CD14-positive monocyte (primary cell): ENCODE data around the gene BHLHA9. TPM values are rescaled to one million over a fixed set of nuclear protein-coding genes. Genes with fewer than 3 reads are reported as not detected.

Experiments used
- DNase-seq, 3 donors: peaks; one replicate each; pipeline ENCODE4 v3.0.0-alpha.2; 2011 to 2022
- H2AFZ ChIP-seq: 2 replicates; pipeline ENCODE4 v1.6.0; 2012; ENCODE audit warnings: mild to moderate bottlenecking, low read depth, low read length, inconsistent platforms; ENCODE audit not compliant: insufficient read depth, poor library complexity, severe bottlenecking
- H3K27ac ChIP-seq, 2 donors: 1 replicate in 1 of 2; 2 replicates in 1 of 2; pipeline ENCODE4 v1.5.1; 2012 to 2013; ENCODE audit warnings: low read length in 2 of 2, control low read depth in 1 of 2, inconsistent platforms in 1 of 2, low read depth in 1 of 2, mild to moderate bottlenecking in 1 of 2
- H3K27me3 ChIP-seq, 2 donors: one replicate each; pipeline versions ENCODE4 v1.6.0 to v1.6.1; 2011 to 2013; ENCODE audit warnings: low read length in 2 of 2; ENCODE audit not compliant: control insufficient read depth in 2 of 2, insufficient read depth in 2 of 2
- H3K36me3 ChIP-seq, 2 donors: replicated peaks in 1 of 2; 1 replicate in 1 of 2; 2 replicates in 1 of 2; pipeline versions ENCODE4 v1.5.1 to v1.6.1; 2012 to 2013; ENCODE audit warnings: low read length in 2 of 2, control low read depth in 1 of 2, inconsistent platforms in 1 of 2, mild to moderate bottlenecking in 1 of 2; ENCODE audit not compliant: insufficient read depth in 2 of 2, control insufficient read depth in 1 of 2
- H3K4me1 ChIP-seq, 2 donors: 1 replicate in 1 of 2; 2 replicates in 1 of 2; pipeline versions ENCODE4 v1.5.1 to v1.6.1; 2012 to 2013; ENCODE audit warnings: low read length in 2 of 2, control low read depth in 1 of 2, inconsistent platforms in 1 of 2, mild to moderate bottlenecking in 1 of 2, moderate library complexity in 1 of 2; ENCODE audit not compliant: insufficient read depth in 2 of 2, control insufficient read depth in 1 of 2
- H3K4me2 ChIP-seq: replicated peaks from 2 replicates; pipeline ENCODE3; 2012; ENCODE audit warnings: low read length, moderate library complexity, mild to moderate bottlenecking; ENCODE audit not compliant: poor library complexity, severe bottlenecking; ENCODE audit errors: extremely low read depth
- H3K4me3 ChIP-seq, 3 experiments: fragments of 200-600 bp in 1 of 3; sonication (generic) in 1 of 3; replicated peaks in 1 of 3; 1 replicate in 2 of 3; 2 replicates in 1 of 3; pipeline ENCODE4 v1.5.1; 2011 to 2013; ENCODE audit warnings: low read length in 3 of 3, mild to moderate bottlenecking in 3 of 3, control low read depth in 2 of 3, low read depth in 2 of 3, inconsistent platforms in 1 of 3, moderate library complexity in 1 of 3
- H3K79me2 ChIP-seq: 2 replicates; pipeline ENCODE4 v1.6.0; 2012; ENCODE audit warnings: mild to moderate bottlenecking, control low read depth, inconsistent platforms, low read length, moderate library complexity; ENCODE audit not compliant: insufficient read depth
- H3K9ac ChIP-seq: 2 replicates; pipeline ENCODE4 v1.6.0; 2017; ENCODE audit warnings: low read length, mild to moderate bottlenecking; ENCODE audit not compliant: insufficient read depth, poor library complexity, severe bottlenecking
- H3K9me3 ChIP-seq, 2 donors: replicated peaks in 1 of 2; 1 replicate in 1 of 2; 2 replicates in 1 of 2; pipeline versions ENCODE4 v1.5.1 to v1.6.1; 2012 to 2013; ENCODE audit warnings: low read length in 2 of 2, control low read depth in 1 of 2; ENCODE audit not compliant: control insufficient read depth in 1 of 2, insufficient read depth in 1 of 2
- H4K20me1 ChIP-seq: 2 replicates; pipeline ENCODE4 v1.6.0; 2012; ENCODE audit warnings: mild to moderate bottlenecking, low read length, control low read depth, moderate library complexity; ENCODE audit not compliant: insufficient read depth
- H3K27ac Mint-ChIP-seq, 7 donors: one replicate each; pipeline ENCODE4 v1.8.0; 2020; ENCODE audit warnings: mild to moderate bottlenecking in 7 of 7, mixed read lengths in 7 of 7, moderate library complexity in 6 of 7, inconsistent platforms in 2 of 7
- H3K27me3 Mint-ChIP-seq, 3 donors: one replicate each; pipeline ENCODE4 v1.8.0; 2021 to 2022; ENCODE audit warnings: low read depth in 3 of 3, mild to moderate bottlenecking in 3 of 3, mixed read lengths in 3 of 3, moderate library complexity in 3 of 3, inconsistent platforms in 1 of 3
- H3K36me3 Mint-ChIP-seq, 2 donors: one replicate each; pipeline ENCODE4 v1.8.0; 2020; ENCODE audit warnings: mixed read lengths in 2 of 2, inconsistent platforms in 1 of 2, mild to moderate bottlenecking in 1 of 2
- H3K4me1 Mint-ChIP-seq: one replicate; pipeline ENCODE4 v1.8.0; 2020; ENCODE audit warnings: mild to moderate bottlenecking, mixed read lengths
- H3K4me3 Mint-ChIP-seq, 2 donors: one replicate each; pipeline ENCODE4 v1.8.0; 2020; ENCODE audit warnings: mild to moderate bottlenecking in 2 of 2, mixed read lengths in 2 of 2, moderate library complexity in 1 of 2
- H3K9me3 Mint-ChIP-seq, 7 donors: one replicate each; pipeline ENCODE4 v1.8.0; 2020 to 2022; ENCODE audit warnings: mixed read lengths in 7 of 7, mild to moderate bottlenecking in 6 of 7, moderate library complexity in 6 of 7, inconsistent platforms in 2 of 7
- CTCF ChIP-seq: fragments of 200-600 bp; IDR thresholded peaks from one replicate; pipeline ENCODE4 v1.8.0; 2022; ENCODE audit warnings: antibody characterized with exemption, mild to moderate bottlenecking
- WGBS: methylation state at CpG from one replicate; pipeline ENCODE4 v1.1.5; 2013; ENCODE audit warnings: missing lambda C conversion rate; ENCODE audit not compliant: insufficient coverage; 5-methylcytosine and 5-hydroxymethylcytosine counted together
- intact Hi-C, 2 donors: fragments of 100-400 bp; cut with micrococcal nuclease; formaldehyde crosslinking; loops; one replicate each; pipeline versions ENCODE4 v1.15.0 to v1.15.1; 2023
- polyA plus RNA-seq, 3 donors: library from polyadenylated mRNA; depleted of rRNA in 1 of 3; unstranded in 2 of 3; stranded (reverse) in 1 of 3; fragments of 300-500 nt in 2 of 3; fragments of >200 nt in 1 of 3; fragmentation: Illumina TruSeq in 2 of 3; gene quantifications; 1 replicate in 2 of 3; 2 replicates in 1 of 3; pipeline ENCODE4 v1.2.3, GENCODE V29; 2012 to 2021

BHLHA9 gene
- polyA plus RNA-seq, 3 donors, result not detected

- Histone ChIP-seq H3K36me3 (no peaks in the 10 kb centered on the region), H3K27me3 (peaks cover 10 to 31% of the 10 kb centered on the region in 2 donors), H3K4me2 (peak overlapping the region; percentile 74), H4K20me1 (no peaks in the 10 kb centered on the region), H3K9ac (peak overlapping the region; percentile 58), H3K4me3 (peak overlapping the region; percentile 40 to 87 (median 83)), H3K9me3 (no peaks in the 10 kb centered on the region), H3K27ac (peak overlapping the region; percentile 72 to 79), H3K79me2 (no peaks in the 10 kb centered on the region), H2AFZ (peak overlapping the region; percentile 87), H3K4me1 (peaks cover 11 to 15% of the 10 kb centered on the region in 2 donors)
- intact Hi-C loops, result loop anchor here in 1 of 2 donors (10.0 kb wide), 1 partner anchor 257 kb away; no protein-coding TSS in a partner anchor
- peaks cover 0 to 9% (median 0%) of the 10 kb centered on the region in 7 donors for H3K9me3 Mint-ChIP-seq
- no peaks in the 10 kb centered on the region for H3K36me3 Mint-ChIP-seq
- no peak for TF ChIP-seq CTCF
- WGBS, result 2% methylated on average over 17 of the region's 17 CpGs
- H3K27me3 Mint-ChIP-seq, result peaks cover 33 to 57% (median 51%) of the 10 kb centered on the region in 3 donors
- peaks cover 15% of the 10 kb centered on the region for H3K4me1 Mint-ChIP-seq
- H3K27ac Mint-ChIP-seq, result peak overlapping the region in 5 of 7 donors; percentile 12 to 86 (median 60)
- no peak for DNase-seq
- peak overlapping the region; percentile 80 to 86 for H3K4me3 Mint-ChIP-seq
Observed at GRCh38 chr17:1267471-1267943, 2.7 kb upstream of the BHLHA9 start.

- Histone ChIP-seq H3K36me3 (no peaks in the 10 kb centered on the region), H3K27me3 (peaks cover 10 to 54% of the 10 kb centered on the region in 2 donors), H3K79me2 (no peaks in the 10 kb centered on the region), H4K20me1 (no peaks in the 10 kb centered on the region), H3K9me3 (no peaks in the 10 kb centered on the region), H3K27ac (no peak overlapping the region), H2AFZ (no peak overlapping the region), H3K4me2 (no peak overlapping the region), H3K9ac (no peak overlapping the region), H3K4me1 (peaks cover 11 to 15% of the 10 kb centered on the region in 2 donors), H3K4me3 (no peak overlapping the region)
- Mint-ChIP-seq H3K9me3 (peaks cover 0 to 9% (median 0%) of the 10 kb centered on the region in 7 donors), H3K27ac (no peak overlapping the region), H3K36me3 (no peaks in the 10 kb centered on the region), H3K27me3 (peaks cover 53 to 77% (median 59%) of the 10 kb centered on the region in 3 donors), H3K4me3 (peak overlapping the region in 1 of 2 donors; percentile 81), H3K4me1 (peaks cover 19% of the 10 kb centered on the region)
- DNase-seq, result no peak
- intact Hi-C loops, result loop anchor here (5.0 to 10.0 kb wide), 2 partner anchors 61 to 264 kb away; no protein-coding TSS in a partner anchor
- WGBS, result 9% methylated on average over 42 of the region's 42 CpGs
- TF ChIP-seq CTCF, result no peak
Observed at GRCh38 chr17:1271030-1271423, 783 bp downstream of the BHLHA9 start.
